ENCODE results near the gene ZNF710. TPM values are rescaled to one million over a fixed set of nuclear protein-coding genes. Genes with fewer than 3 reads are reported as not detected.

Gene ZNF710
- total and polyA plus RNA-seq, 2 of the 4 experiments (the other 2 are of a cell fraction): 7.6 to 8.2 TPM

- no peak for TF ChIP-seq MXI1 (IDR thresholded peaks at IDR 0.05; ENCODE audit: borderline replicate concordance, low read depth, low read length)
- no peak for TF ChIP-seq FOS (IDR thresholded peaks at IDR 0.05; ENCODE audit: low read depth, low read length)
- TF ChIP-seq RAD21 (IDR thresholded peaks at IDR 0.05; ENCODE audit: low read length): no peak
- no peak for TF ChIP-seq CEBPB (IDR thresholded peaks at IDR 0.05; ENCODE audit: low read depth, low read length)
- no peak for TF ChIP-seq NFE2L2 (IDR thresholded peaks at IDR 0.05; ENCODE audit: low read depth, low read length)
- no peak for TF ChIP-seq RFX5 (IDR thresholded peaks at IDR 0.05; ENCODE audit: low read depth, low read length)
Measured at GRCh38 chr15:90000186-90001001, 730 bp upstream of the ZNF710 start (continued).
